GM23248 (cell line): ENCODE results near the gene SERP2.

Experiments used
- EZH2 ChIP-seq: fragments of 200-600 bp; sonication (generic); IDR thresholded peaks from 2 replicates; pipeline ENCODE4 v1.6.1; 2018; ENCODE audit warnings: antibody characterized with exemption, mild to moderate bottlenecking; ENCODE audit not compliant: insufficient read depth, poor library complexity, severe bottlenecking
- EZH2phosphoT487 ChIP-seq: fragments of 200-600 bp; sonication (generic); IDR thresholded peaks from 2 replicates; pipeline ENCODE4 v1.6.1; 2018; ENCODE audit warnings: antibody characterized with exemption, moderate library complexity, mild to moderate bottlenecking, low read depth; ENCODE audit not compliant: insufficient read depth

DNA sequence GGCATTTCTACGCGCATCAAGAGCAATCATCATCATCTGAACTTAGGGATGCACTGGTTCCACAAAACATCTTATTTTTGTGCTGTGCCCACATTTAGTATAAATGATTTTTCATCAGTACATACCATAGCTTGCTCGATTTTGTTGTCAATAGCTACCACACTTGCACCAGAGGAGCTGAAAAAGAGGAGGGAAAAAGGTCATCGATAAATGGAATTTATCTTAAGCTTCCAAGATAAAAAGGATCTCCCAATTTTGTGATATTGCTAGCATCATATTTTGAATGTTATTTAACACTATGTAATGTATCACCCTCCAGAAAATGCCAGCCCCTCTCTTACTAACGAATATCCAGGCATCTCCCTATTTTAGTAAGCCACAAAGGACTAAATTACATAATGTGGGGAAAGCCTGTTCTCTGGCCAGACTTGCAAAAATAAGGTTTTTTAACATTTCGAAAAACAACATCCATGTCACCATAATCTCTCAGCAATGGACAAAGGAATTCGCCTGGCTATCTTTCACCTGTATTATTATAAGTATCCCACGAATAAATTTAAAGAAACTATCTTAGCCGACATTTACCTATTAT lies 62.4 kb downstream of the SERP2 start:
- no peak for TF ChIP-seq EZH2
- TF ChIP-seq EZH2phosphoT487: no peak
